ENCODE measurements around the gene FGF19. TPM values are rescaled to one million over a fixed set of nuclear protein-coding genes. Genes with fewer than 3 reads are reported as not detected.
A peak's percentile ranks its signal among the peaks of the same experiment; 100 is the strongest.

FGF19 gene
- total and polyA plus RNA-seq, 8 donors = 0.06 to 0.08 TPM; not detected in 6

DNA sequence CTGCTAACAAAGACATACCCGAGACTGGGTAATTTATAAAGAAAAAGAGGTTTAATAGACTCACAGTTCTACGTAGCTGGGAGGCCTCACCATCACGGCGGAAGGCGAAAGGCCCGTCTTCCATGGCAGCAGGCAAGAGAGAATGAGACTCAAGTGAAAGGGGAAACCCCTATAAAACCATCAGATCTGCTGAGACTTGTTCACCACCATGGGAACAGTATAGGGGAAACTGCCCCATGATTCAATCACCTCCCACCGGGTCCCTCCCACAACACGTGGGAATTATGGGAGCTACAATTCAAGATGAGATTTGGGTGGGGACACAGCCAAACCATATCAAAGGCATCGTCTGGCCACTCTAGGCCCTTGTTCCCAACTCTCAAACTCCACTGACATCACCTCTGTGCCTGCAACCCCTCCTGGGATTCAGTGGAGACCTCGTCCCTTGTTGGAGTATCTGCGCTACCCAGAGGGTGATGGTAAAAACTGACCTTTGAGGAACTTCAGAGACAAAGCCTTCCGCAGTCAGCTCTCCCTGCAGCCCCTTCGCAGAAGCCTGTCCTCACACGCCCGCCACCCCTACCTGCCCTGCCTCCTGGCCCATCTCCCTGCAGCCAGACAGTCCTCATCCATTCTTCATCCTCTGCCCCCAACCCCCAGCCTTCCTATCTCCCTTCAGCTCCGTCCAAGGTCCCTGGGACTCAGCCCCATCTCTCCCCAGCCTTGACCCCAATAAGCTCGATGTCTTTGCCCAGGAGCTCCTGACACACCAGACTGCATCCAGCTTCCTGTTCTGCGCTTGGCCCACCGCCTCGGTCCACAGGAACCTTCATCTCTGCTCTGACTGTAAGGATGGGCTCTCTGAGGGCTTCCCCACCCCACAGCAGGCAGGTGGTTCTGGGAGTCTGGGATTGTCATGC lies 47.0 kb downstream of the FGF19 start:
- DNase-seq (peak in 1 of 4 donors; percentile 66), ATAC-seq (no peak)
- TF ChIP-seq, protein P1, sequence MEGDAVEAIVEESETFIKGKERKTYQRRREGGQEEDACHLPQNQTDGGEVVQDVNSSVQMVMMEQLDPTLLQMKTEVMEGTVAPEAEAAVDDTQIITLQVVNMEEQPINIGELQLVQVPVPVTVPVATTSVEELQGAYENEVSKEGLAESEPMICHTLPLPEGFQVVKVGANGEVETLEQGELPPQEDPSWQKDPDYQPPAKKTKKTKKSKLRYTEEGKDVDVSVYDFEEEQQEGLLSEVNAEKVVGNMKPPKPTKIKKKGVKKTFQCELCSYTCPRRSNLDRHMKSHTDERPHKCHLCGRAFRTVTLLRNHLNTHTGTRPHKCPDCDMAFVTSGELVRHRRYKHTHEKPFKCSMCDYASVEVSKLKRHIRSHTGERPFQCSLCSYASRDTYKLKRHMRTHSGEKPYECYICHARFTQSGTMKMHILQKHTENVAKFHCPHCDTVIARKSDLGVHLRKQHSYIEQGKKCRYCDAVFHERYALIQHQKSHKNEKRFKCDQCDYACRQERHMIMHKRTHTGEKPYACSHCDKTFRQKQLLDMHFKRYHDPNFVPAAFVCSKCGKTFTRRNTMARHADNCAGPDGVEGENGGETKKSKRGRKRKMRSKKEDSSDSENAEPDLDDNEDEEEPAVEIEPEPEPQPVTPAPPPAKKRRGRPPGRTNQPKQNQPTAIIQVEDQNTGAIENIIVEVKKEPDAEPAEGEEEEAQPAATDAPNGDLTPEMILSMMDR (IDR thresholded peaks at IDR 0.05) = no peak
- intact Hi-C loops (cut with DNase I) = no loop called here
- Histone ChIP-seq H3K9me3 (no peaks in the 10 kb centered on the region), H3K27me3 (no peaks in the 10 kb centered on the region), H3K4me3 (no peak overlapping the region), H3K36me3 (peaks cover 0 to 28% of the 10 kb centered on the region in 2 donors), H3K4me1 (no peaks in the 10 kb centered on the region), H3K27ac (no peak overlapping the region)

DNA sequence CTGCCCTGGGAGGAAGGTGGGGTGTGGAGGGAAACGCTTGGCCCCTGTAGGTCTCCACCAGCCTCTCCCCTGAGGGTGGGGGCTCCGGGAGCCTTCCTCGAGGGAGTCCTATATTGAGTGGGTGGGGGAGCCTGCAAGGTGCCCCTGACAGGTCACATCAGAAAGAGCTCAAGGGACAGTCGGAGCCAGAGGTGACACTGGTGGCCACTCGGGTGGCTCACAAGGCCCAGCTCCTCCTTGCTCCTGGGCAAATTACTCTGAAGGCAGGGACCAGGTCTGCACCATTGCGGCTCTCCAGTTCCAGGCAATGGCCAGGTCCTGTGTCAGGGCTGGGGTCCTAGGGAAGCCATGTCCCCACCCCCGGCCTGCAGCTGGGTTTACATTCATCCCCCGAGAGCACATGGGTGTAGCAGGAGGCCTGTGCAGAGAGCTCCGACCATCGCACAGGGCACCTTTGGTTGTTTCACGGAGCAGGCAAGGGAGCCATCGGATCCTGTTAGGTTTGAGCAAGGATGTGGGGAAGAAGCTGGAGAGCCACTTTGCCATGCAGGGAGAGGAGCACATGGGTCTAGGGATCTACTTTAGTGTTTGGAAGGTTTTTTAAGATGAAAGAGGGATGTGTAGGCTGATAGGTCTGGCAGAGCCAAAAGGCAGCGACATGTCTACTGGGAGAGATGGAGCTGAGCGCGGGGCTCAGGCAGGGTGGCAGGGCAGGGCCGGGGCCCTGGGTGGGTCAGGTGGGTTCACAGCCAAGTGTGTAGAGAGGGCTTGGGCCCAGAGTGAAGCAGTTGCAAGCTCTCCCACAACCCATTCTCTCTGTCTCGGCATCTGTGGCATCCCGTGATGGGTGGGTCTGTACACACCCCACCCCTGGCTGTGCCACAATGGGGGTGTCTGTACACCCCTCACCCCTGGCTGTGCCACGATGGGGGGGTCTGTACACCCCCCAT lies 48.1 kb downstream of the FGF19 start:
- intact Hi-C loops (cut with DNase I) = no loop called here
- peaks cover 0 to 35% of the 10 kb centered on the region in 2 donors for H3K36me3 ChIP-seq
- H3K4me3 ChIP-seq = no peak overlapping the region
- TF ChIP-seq, protein P1 (IDR thresholded peaks at IDR 0.05) = no peak
- no peaks in the 10 kb centered on the region for H3K4me1 ChIP-seq
- ATAC-seq (no peak), DNase-seq (peak in 1 of 4 donors; percentile 61)
- no peaks in the 10 kb centered on the region for H3K27me3 ChIP-seq
- no peak overlapping the region for H3K27ac ChIP-seq
- H3K9me3 ChIP-seq = no peaks in the 10 kb centered on the region

DNA sequence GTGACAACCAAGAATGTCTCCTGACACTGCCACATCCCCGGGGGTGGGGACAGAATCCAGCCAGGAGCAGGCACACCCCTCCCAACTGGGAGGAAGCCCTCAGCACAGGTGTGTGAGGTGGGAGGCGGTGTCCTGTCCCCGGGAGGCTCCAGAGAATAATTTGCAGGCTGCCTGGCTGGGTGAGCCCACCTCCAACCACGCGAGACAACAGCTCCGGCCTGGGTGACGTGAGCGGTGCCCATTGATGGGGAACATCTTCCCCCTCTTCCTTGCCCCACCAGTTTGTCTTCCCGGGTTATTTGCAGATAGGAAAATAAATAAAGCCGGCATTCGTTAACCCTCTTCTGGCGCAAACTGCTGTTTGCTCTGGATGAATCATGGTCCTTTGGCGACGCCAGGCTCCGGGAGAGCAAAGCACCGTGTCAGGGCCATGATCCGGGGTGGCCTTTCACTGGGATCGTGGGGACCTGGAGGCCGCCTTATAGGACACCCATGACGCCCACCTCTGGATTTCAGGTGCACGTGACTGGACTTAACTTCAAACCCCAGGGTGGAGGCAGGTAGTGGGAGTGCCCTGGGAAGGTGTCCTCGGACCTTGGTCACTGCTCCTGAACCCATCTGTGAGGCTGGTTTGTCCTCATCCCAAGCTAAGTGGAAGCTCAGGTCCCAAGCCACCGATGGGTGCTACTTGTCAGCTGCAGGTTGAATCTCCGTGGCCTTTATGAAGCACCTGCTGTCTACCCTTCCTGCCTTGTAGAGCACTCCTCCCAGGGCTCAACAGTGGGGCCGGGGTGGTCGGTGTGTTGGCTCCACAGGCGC lies 49.0 kb downstream of the FGF19 start:
- ATAC-seq = peak; percentile 67
- H3K36me3 ChIP-seq = peaks cover 0 to 41% of the 10 kb centered on the region in 2 donors
- TF ChIP-seq, protein P1 (IDR thresholded peaks at IDR 0.05) = no peak
- peak in 1 of 4 donors; percentile 74 for DNase-seq
- H3K27me3 ChIP-seq = no peaks in the 10 kb centered on the region
- no peaks in the 10 kb centered on the region for H3K9me3 ChIP-seq
- H3K27ac ChIP-seq = no peak overlapping the region
- H3K4me1 ChIP-seq = no peaks in the 10 kb centered on the region
- no peak overlapping the region for H3K4me3 ChIP-seq
- intact Hi-C loops (cut with DNase I) = no loop called here

DNA sequence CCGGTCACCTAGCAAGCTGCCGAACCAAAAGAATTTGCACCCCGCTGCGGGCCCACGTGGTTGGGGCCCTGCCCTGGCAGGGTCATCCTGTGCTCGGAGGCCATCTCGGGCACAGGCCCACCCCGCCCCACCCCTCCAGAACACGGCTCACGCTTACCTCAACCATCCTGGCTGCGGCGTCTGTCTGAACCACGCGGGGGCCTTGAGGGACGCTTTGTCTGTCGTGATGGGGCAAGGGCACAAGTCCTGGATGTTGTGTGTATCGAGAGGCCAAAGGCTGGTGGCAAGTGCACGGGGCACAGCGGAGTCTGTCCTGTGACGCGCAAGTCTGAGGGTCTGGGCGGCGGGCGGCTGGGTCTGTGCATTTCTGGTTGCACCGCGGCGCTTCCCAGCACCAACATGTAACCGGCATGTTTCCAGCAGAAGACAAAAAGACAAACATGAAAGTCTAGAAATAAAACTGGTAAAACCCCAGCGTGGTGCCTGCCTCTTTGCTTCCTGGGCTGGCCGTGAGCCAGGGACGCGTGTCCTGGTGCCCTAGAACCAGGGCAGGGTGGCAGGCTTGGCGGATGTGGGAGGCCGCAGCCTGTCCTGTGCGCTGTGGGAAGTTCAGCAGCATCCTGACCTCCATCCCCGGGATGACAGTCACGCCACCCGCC lies 49.7 kb downstream of the FGF19 start:
- intact Hi-C loops (cut with DNase I) = no loop called here
- Histone ChIP-seq H3K27me3 (no peaks in the 10 kb centered on the region), H3K4me1 (no peaks in the 10 kb centered on the region), H3K4me3 (no peak overlapping the region), H3K9me3 (no peaks in the 10 kb centered on the region), H3K27ac (no peak overlapping the region), H3K36me3 (peaks cover 0 to 48% of the 10 kb centered on the region in 2 donors)
- TF ChIP-seq, protein P1 (IDR thresholded peaks at IDR 0.05) = no peak
- peak; percentile 17 for ATAC-seq
- DNase-seq = peak in 1 of 4 donors; percentile 71

All from left lung (tissue), 10 donors.